A549 (cell line): ENCODE data around the gene KPNA6.

ENCODE experiments used
- CHD2 ChIP-seq: fragments of 150-350 bp; IDR thresholded peaks from 2 replicates; pipeline ENCODE4 v1.6.1; 2014; ENCODE audit warnings: low read length; ENCODE audit not compliant: partially characterized antibody
- TP53 ChIP-seq: fragments of 250-450 bp; sonication (Bioruptor Pico); IDR thresholded peaks from 2 replicates; pipeline ENCODE4 v1.5.0; 2021; ENCODE audit warnings: mild to moderate bottlenecking, moderate library complexity
- TF ChIP-seq, protein P1 (sequence below): fragments of 200-600 bp; sonication (generic); IDR thresholded peaks from 2 replicates; pipeline ENCODE4 v1.6.1; 2016; ENCODE audit warnings: antibody characterized with exemption, mild to moderate bottlenecking, moderate library complexity
- TF ChIP-seq, protein P2 (sequence below): IDR thresholded peaks from 2 replicates; pipeline ENCODE4 v1.6.1; 2012
- TF ChIP-seq, protein P3 (sequence below): fragments of >200 bp; sonication (Bioruptor Twin); formaldehyde crosslinking; IDR thresholded peaks from 3 replicates; pipeline ENCODE4 v1.5.1; 2016

DNA sequence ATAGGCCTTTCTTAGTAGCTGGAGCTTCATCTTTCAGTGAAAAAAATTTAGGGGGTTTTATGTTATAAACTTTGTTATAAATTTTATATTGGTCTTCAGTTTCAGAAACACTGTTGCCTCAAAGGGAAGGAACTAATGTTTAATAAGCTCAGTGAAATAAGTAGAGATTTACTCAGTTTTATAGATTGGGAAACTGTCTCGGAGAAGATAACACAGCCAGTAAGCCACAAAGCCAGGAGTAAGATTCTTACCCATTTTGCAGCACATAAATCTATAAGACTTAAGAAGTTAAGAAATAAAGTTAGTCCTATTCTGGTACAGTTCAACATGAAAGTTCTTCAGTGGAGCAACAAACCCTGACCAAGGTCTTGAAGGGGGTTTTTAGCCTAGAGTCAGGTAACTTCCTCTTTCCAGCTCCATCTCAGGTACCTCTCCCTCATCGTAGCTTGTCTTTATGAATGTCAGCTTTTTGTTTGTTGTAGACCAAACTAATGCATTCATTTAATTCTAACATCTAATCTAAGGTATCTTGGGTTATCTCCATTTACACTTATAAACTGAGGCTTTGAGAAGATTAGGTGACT lies 3.3 kb downstream of the KPNA6 start:
- TF ChIP-seq CHD2 (no peak), TP53 (CRISPR knock-in tag) (no peak)
- TF ChIP-seq, protein P1, sequence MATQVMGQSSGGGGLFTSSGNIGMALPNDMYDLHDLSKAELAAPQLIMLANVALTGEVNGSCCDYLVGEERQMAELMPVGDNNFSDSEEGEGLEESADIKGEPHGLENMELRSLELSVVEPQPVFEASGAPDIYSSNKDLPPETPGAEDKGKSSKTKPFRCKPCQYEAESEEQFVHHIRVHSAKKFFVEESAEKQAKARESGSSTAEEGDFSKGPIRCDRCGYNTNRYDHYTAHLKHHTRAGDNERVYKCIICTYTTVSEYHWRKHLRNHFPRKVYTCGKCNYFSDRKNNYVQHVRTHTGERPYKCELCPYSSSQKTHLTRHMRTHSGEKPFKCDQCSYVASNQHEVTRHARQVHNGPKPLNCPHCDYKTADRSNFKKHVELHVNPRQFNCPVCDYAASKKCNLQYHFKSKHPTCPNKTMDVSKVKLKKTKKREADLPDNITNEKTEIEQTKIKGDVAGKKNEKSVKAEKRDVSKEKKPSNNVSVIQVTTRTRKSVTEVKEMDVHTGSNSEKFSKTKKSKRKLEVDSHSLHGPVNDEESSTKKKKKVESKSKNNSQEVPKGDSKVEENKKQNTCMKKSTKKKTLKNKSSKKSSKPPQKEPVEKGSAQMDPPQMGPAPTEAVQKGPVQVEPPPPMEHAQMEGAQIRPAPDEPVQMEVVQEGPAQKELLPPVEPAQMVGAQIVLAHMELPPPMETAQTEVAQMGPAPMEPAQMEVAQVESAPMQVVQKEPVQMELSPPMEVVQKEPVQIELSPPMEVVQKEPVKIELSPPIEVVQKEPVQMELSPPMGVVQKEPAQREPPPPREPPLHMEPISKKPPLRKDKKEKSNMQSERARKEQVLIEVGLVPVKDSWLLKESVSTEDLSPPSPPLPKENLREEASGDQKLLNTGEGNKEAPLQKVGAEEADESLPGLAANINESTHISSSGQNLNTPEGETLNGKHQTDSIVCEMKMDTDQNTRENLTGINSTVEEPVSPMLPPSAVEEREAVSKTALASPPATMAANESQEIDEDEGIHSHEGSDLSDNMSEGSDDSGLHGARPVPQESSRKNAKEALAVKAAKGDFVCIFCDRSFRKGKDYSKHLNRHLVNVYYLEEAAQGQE, result no peak
- TF ChIP-seq, protein P2, sequence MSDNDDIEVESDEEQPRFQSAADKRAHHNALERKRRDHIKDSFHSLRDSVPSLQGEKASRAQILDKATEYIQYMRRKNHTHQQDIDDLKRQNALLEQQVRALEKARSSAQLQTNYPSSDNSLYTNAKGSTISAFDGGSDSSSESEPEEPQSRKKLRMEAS, result no peak
- TF ChIP-seq, protein P3, sequence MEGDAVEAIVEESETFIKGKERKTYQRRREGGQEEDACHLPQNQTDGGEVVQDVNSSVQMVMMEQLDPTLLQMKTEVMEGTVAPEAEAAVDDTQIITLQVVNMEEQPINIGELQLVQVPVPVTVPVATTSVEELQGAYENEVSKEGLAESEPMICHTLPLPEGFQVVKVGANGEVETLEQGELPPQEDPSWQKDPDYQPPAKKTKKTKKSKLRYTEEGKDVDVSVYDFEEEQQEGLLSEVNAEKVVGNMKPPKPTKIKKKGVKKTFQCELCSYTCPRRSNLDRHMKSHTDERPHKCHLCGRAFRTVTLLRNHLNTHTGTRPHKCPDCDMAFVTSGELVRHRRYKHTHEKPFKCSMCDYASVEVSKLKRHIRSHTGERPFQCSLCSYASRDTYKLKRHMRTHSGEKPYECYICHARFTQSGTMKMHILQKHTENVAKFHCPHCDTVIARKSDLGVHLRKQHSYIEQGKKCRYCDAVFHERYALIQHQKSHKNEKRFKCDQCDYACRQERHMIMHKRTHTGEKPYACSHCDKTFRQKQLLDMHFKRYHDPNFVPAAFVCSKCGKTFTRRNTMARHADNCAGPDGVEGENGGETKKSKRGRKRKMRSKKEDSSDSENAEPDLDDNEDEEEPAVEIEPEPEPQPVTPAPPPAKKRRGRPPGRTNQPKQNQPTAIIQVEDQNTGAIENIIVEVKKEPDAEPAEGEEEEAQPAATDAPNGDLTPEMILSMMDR, result no peak
